Esophagus squamous epithelium (tissue), 4 donors: ENCODE measurements around the gene SMAD3.

Experiments used
- CTCF ChIP-seq, 6 experiments: fragments of 450-650 bp in 4 of 6; fragments of 200-600 bp in 2 of 6; sonication (generic) in 2 of 6; IDR thresholded peaks; one replicate each; pipeline ENCODE4 v1.5.1; 2016 to 2019; ENCODE audit warnings: antibody characterized with exemption in 6 of 6, mild to moderate bottlenecking in 4 of 6, moderate library complexity in 4 of 6
- POLR2A ChIP-seq, 4 donors: fragments of 450-650 bp; IDR thresholded peaks; one replicate each; pipeline ENCODE4 v1.6.1; 2017; ENCODE audit warnings: antibody characterized with exemption in 4 of 4, mild to moderate bottlenecking in 4 of 4, moderate library complexity in 3 of 4

- TF ChIP-seq CTCF (IDR thresholded peaks at IDR 0.05) = no peak
- TF ChIP-seq POLR2A (IDR thresholded peaks at IDR 0.05) = no peak
Observed at GRCh38 chr15:67137951-67138848, 72.8 kb downstream of the SMAD3 start.
